GM21825 (cell line): ENCODE results near the gene EFHD1.
"Not testable (repeated sequence)": the region's sequence is repeated elsewhere in the genome, so short reads cannot be mapped to it uniquely, and the experiment has no call there.

Experiments
- ATAC-seq: cut with Tn5 transposase; IDR thresholded peaks from one replicate; pipeline ENCODE4 v1.9.1; 2021; ENCODE audit warnings: mild to moderate bottlenecking, moderate library complexity; ENCODE audit not compliant: unreplicated experiment

EFHD1 gene

GRCh38 chr2:232647261-232647660 lies 13.9 kb downstream of the EFHD1 start:
- no peak for ATAC-seq

DNA sequence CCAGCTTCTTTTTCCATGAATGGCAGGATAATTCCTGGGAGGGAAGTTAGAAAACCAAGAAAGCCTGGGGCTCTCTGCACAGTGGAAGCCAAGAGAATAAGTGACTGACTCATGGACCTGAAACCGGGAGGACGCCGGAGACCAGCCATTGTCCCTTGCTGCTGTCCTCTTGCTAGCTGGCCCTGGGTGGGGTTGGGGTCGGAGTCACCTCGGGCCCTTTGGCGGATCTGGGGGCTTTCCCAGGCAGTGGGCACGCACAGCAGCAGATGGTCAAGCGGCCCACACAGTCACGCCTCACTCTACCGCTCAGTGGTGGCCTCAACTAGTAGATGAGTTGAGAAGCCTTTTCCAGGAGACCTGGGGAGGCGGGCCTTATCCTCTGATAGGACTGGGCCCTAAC lies 15.6 kb downstream of the EFHD1 start:
- ATAC-seq = no peak

- no peak for ATAC-seq
These were observed 19.1 kb downstream of the EFHD1 start for GRCh38 chr2:232652505-232652851.

GRCh38 chr2:232653441-232653840 lies 20.0 kb downstream of the EFHD1 start:
- no peak for ATAC-seq

DNA sequence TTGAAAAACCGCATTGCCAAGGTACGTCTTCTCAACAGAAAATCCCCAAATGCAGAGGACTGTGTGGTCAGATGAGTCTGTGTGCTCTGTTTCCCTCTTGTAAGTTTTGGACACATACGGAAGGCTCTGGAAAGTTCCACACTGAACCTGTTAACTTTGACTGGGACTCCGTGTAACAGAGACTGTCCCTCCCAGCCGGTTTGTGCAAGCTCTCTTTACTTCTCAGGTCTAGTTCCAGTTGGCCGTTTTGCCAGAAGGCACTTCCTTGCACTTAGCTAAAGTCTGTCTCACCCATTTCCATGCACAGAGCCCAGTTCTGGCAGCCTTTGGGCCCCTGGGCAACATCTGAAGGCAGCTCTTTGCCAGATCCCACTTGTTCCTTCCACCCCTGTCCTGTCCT lies 22.0 kb downstream of the EFHD1 start:
- no peak for ATAC-seq

- ATAC-seq = no peak
These were observed 24.9 kb downstream of the EFHD1 start for GRCh38 chr2:232658217-232658785.

DNA sequence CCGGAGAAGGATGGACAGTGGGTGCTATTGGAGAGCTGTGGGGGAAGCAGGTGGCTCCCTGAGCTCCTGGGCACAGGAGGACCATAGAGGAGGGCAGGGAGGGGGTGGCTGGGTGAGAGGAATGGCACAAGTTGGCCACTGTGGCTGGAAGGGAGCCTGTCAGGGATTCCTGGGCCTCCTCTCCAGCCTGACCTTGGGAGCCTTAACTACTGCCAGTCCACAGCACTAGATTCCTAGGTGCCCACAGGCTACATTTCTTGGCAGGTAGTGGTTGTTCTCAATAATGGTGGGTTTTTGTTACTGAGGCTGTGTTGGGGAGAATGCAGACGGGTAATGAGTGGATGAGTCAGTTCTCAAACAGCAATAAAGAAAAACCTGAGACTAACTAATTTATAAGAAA lies 26.0 kb downstream of the EFHD1 start:
- no peak for ATAC-seq

DNA sequence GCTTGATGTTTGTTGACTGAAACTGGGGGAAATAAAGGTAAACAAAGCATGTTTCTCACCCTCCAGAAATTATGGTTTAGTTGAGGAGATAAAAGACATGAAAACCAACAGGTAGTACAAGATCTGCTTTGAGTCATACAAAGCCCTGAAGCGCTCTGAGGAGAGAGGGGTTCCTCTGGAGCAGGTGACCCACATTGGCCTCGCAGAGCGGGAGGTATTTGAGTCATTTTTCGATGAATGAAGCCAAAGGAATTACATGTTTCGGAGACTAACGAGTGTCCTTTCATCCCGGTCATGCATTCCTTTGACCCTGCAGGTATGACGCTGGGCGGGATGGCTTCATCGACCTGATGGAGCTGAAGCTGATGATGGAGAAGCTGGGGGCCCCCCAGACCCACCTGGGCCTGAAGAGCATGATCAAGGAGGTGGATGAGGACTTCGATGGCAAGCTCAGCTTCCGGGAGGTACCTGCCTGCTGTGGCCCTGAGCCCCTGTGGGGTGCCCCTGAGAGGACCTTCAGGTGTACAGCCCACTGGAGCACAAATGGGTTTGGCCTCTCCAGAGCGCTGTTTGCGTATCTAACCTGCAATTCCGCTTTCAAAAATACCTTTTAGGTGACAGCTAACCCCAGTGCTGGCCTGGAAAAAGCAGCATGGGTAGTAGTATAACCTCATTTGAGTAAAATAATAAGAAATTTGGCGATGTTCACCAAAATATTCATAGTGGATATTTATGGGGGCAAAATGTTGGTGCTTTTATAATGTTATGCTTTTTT lies 29.3 kb downstream of the EFHD1 start:
- no peak for ATAC-seq

DNA sequence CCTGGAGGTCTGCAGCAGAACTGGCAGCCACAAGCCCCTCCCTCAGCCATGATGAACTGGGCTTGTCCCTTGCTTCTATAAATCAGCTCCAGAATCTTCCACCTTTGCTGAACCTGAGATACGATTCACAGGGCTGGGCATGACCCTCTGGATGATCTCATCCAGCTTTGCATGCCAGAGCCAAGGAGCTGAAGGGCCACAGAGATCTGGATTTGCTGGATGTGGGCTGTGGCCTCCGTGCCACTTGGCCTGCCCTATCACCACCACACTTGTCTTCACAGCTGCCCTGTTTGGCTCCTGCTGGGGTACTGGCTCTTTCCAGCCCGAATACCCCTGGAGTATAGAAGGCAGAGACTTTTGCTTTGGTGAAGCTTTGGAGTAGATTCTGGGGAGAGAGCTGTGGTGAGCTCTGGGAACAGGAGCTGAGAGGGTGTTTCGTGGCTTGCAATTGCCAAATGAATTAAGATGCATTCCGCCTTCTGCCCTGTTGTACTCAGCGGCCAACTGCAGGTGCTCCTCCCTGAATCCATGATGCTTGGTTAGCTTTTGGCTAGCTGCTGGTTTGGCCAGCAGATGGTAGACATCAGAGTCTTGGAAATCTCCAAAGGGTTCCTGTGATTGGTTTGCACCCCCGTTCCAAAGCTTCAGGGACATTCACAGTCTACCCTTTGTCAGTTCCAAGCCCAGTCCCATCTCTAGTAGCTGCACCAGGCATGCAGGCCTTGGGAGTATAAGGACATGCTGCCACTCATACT lies 32.8 kb downstream of the EFHD1 start:
- ATAC-seq = no peak

- ATAC-seq = no peak
These were observed 34.7 kb downstream of the EFHD1 start for GRCh38 chr2:232667989-232668583.

GRCh38 chr2:232668805-232669444 lies 35.5 kb downstream of the EFHD1 start:
- no peak for ATAC-seq

GRCh38 chr2:232672588-232672987 lies 39.2 kb downstream of the EFHD1 start:
- no peak for ATAC-seq

DNA sequence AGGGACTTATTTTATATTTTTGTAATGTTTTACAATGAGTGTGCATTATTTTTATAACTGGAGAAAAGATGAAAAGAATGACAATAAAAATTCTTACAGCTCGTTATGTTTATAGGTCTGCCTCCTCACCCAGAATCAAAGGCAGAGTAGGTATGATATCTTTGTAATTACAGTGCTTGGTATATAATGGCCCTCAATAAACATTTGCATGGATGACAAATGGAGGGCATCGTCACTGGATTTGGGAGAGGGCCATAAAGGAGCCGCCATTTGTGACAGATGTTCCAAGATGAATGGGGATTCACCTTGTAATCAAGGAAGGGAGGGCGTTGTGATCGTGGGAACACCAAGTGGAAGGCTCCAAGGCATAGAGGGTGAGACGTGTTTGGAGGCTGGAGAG lies 41.1 kb downstream of the EFHD1 start:
- no peak for ATAC-seq

GRCh38 chr2:232675381-232675780 lies 42.0 kb downstream of the EFHD1 start:
- no peak for ATAC-seq

- no peak for ATAC-seq
These were observed 46.6 kb downstream of the EFHD1 start for GRCh38 chr2:232680006-232680405.

DNA sequence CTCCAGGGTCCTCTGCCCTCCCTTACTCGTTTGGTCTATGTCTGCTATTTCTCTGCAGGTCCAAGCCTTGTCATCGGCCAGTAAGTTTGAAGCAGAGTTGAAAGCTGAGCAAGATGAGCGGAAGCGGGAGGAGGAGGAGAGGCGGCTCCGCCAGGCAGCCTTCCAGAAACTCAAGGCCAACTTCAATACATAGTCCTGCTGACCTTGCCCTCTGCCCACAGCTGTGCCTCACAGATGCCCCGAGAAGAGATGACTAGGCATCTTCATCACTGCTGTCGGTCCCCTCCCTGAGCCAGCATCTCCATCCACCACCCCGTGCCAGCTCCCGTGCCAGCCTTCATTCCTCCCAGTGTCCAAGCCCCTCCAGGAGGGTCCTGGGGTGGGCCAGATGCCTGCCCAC lies 48.1 kb downstream of the EFHD1 start:
- no peak for ATAC-seq

DNA sequence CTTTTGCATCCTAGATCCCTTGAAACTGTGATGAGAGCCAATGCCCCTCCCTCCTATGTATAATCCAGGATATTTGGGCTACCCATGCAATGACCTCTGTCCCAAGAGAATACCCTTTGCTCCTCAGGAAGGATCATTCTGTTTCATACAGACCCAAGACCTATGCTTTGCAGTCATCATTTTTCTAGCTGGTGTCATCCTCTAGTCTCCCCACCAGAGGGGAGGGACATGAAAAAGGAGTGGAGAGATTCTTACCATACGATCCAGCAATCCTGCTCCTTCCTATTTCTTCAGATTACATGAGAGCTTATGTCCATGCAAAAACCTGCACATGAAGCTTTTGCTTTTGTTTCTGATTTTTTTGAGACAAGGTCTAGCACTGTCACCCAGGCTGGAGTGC lies 50.0 kb downstream of the EFHD1 start:
- ATAC-seq = no peak

- not testable (repeated sequence) for ATAC-seq
These were observed 52.0 kb downstream of the EFHD1 start for GRCh38 chr2:232685391-232685790.

DNA sequence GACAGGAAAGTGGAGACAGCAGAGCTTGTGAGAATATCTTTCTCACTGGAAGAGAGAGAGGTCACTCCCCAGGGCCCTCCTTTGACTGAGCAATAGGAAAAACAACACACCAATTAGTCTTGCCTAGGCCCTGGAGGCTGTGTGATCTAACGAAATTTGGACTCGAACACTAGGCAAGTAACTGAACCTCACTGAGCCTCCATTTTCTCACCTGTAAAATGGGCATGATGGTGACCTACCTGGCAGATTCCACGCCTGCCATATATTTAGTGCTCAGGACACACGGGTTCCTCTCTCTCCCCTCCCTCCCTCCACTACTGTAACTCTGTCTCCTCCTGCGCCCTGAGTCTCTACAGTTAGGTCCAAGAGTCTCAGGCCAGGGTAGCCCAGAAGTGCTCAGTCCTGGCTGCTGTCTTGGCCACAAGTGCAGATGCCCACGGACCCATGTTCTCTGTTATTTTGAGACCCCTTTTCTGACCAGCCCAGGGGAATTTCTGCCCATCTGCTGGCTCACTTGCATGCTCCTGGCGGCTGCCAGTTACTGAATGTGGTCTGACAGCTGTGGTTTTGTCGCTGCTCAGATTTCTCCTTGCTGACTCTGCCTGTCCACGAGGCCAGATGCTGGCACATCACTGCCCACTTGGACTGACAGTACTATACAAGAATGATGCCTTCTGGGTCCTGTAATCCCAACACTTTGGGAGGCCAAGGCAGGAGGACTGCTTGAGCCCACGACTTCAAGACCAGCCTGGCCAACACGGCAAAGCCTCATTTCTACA lies 54.2 kb downstream of the EFHD1 start:
- ATAC-seq = no peak

DNA sequence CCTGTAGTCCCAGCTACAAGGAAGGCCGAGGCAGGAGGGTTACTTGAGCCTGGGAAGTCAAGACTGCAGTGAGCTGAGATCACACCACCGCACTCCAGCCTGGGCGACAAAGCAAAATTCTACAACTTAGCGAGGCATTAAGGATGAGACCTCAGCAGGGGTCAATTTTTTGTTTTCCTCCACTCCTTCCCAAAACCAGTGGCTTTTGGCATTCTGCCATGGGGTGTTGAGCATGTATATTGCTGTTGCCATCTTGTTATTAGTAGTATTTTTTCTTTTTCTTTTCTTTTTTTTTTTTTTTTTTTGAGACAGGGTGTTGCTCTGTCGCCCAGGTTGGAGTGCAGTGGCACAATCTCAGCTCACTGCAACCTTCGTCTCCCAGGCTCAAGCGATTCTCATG lies 54.8 kb downstream of the EFHD1 start:
- no peak for ATAC-seq
